Activated CD4-positive, alpha-beta T cell treated with anti-CD3 and anti-CD28 coated beads, Interleukin-2, amount 50 U/mL, for 4 hours (primary cell): ENCODE measurements around the gene TMEM132E.

Source experiments
- DNase-seq, 2 experiments: peaks; one replicate each; pipeline ENCODE4 v3.0.0-alpha.2; 2020

The TMEM132E gene

GRCh38 chr17:34606763-34607162 lies 27.4 kb downstream of the TMEM132E start:
- no peak for DNase-seq

DNA sequence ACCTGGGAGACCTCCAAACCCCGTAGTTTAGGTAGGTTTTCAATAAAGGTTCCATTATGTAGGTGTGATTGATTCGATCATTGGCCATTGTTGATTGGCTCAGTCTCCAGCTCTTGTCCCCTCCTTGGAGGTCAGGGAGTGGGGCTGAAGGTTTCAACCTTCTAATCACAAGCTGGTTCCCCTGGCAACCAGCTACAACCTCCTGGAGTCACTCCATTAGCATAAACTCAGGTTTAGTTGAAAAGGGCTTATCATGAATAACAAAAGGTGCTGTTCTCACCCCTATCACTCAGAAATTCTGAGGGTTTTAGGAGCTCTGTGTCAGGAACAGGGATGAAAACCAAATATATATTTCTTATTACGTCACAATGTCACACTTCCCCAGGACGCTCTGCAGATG lies 28.5 kb downstream of the TMEM132E start:
- DNase-seq, result no peak

GRCh38 chr17:34609210-34609609 lies 29.8 kb downstream of the TMEM132E start:
- DNase-seq, result no peak

- DNase-seq, result no peak
Observed at GRCh38 chr17:34610039-34610438, 30.7 kb downstream of the TMEM132E start.

DNA sequence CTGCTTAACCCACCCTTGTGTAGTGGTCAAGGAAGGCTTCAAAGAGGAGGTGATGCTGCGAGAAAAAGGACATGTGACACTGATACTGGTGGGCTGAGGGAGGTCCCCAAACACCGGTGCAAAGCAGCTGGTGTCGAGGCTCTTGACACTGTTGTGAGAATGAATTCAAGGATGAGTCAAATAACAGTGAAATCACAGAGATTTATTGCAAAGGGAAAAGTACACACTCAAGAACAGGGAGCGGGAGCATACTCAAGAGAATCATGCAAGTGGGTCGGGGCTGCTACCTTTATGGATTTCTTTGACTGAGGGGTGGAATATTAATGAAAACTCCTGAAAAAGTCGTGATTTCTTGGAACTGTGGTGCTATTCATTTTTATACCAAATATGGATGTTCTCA lies 31.1 kb downstream of the TMEM132E start:
- DNase-seq, result no peak

DNA sequence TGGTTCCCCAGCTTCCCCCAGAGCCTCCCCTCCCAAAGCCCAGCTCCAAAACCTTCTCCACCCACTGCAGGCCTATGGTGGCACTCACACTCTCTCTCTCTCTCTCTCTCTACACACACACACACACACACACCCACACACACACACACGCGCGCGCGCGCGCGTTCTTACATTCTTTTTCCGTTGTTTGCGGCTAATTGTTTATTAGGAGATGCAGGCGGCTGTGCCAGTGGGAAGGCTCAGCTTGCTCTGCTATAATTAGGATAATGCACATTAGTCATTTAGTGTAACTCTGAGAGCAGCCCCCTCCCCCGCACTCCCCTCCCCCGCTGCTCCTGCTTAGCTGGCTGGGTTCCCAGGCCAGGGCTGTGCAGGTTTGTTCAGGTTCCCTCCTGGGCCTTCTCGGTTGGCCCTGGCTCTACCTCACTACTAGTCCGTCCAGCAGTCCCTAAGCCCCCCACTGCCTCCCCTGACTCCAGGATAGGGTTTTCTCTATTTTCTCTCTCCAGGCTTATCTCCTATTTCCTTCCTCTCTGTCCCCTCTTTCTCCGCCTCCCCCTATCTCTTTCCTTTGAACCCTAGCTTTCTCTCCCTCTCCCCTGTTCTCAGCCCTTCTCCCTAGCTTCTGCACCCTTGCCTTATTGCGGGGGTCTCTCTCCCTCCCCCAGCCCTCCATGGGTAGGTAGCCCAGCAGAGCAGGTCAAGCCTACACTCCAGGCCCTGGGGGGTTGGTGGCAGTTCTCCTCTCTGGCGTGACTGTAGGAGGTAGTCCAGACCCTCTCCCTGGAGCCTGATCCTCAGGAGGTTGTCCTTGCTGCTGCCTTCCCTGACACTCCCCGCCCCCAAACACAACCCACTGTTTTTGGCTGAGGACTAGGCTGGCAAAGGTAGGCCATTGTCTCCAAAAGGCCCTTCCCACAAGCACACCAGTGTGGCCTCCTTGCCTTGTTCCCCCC lies 34.0 kb downstream of the TMEM132E start:
- no peak for DNase-seq

DNA sequence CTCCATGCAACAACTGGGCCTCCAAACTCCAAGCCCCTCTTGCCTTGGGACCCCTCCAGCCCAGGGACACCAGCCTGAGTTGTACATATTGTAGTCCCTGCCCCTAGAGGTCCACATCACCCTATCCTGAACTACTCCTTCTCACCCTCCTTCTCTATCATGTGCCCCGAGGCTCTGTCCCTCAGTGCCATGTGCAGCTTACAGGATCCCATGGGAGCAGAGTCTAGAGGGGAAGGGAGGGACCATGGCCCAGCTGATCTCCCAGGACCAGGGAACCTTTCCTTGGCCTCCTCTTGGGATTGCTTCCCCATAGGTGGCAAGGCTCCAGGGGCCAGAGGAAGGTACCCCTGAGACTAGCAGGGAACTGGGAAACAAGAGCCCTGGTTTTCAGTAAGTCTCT lies 35.3 kb downstream of the TMEM132E start:
- DNase-seq, result no peak

GRCh38 chr17:34615326-34615725 lies 35.9 kb downstream of the TMEM132E start:
- DNase-seq, result no peak

GRCh38 chr17:34616148-34616547 lies 36.8 kb downstream of the TMEM132E start:
- no peak for DNase-seq

- no peak for DNase-seq
Observed at GRCh38 chr17:34617398-34617797, 38.0 kb downstream of the TMEM132E start.

- no peak for DNase-seq
Observed at GRCh38 chr17:34619687-34620217, 40.4 kb downstream of the TMEM132E start.

- no peak for DNase-seq
Observed at GRCh38 chr17:34620458-34620857, 41.1 kb downstream of the TMEM132E start.

GRCh38 chr17:34622862-34623623 lies 43.7 kb downstream of the TMEM132E start:
- no peak for DNase-seq

DNA sequence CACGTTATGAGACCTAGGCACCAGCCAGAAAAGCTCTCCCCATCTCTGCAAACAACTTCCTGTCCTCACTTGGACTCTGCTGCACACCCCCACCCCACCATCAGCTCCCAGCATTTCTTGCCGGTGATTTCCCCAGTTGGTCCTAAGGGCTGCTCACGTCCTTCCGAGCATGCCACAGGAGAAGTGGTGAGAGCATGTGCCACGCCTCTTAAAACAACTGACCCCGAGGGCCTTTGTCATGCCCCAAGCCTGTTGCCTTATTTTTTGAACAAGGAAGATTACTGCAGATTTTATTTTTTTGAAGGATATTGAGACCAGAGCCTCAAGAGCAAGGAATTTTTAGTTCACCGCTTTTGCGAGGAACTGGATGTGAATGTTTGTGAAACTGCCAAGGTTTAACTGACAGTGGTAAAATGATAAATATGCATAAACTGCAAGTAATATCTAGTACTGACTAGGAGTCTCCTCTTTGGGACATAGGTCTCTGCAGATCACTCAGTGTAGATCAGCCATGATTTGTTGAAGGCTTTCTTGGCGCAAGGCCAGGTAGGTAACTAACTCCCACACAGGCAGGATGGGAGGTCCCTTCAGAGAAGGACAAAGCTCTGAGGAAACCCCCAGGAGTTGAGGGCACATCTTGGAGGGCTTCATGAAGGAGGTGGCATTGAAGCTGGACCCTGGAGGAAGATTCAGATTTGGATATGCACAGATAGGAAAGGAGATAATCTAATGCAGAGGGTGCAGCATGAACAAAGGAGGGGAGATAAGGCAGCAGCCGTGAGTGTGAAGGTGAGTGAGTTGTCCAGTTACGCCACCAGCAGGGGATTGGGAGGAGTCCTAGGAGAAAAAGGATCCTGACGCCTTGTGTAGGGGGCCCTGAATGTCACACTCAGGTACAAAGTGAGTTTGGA lies 44.7 kb downstream of the TMEM132E start:
- no peak for DNase-seq

GRCh38 chr17:34624767-34625383 lies 45.5 kb downstream of the TMEM132E start:
- no peak for DNase-seq

- DNase-seq, result no peak
Observed at GRCh38 chr17:34626121-34626681, 46.8 kb downstream of the TMEM132E start.

DNA sequence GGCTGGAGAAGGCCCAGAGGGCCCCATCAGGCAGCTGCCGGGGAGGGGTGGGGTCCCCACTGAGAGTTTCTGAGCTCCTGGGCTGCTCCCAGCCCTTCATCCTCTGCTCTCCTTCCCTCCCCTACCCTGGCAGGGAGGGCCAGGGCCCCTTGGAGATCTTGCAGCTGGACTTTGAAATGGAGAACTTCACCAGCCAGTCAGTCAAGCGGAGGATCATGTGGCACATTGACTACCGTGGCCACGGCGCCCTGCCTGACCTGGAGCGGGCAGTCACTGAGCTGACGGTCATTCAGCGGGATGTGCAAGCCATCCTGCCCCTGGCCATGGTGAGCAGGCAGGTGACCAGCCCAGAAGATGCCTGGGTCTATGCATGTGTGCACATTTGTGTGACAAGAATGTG lies 49.5 kb downstream of the TMEM132E start:
- DNase-seq, result no peak

DNA sequence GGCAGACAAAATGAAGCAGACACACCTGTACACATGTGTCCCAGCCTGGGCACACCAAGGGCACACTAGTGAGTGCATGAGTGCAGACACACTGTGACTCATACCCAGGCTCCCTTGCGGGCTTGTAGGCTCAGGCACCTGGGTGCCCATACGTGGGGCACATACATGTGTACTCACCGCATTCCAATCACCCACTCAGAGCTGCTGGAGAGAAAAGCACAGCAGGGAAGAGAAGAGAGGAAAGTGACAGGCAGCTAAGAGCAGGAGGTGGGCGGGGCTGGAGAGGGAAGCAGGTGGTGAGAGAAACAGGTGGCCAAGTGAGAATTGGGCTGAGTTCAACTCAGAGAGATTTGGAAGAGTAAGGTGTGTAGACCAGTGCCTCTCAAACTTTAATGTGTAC lies 54.0 kb downstream of the TMEM132E start:
- DNase-seq, result no peak

- no peak for DNase-seq
Observed at GRCh38 chr17:34633760-34634159, 54.4 kb downstream of the TMEM132E start.

DNA sequence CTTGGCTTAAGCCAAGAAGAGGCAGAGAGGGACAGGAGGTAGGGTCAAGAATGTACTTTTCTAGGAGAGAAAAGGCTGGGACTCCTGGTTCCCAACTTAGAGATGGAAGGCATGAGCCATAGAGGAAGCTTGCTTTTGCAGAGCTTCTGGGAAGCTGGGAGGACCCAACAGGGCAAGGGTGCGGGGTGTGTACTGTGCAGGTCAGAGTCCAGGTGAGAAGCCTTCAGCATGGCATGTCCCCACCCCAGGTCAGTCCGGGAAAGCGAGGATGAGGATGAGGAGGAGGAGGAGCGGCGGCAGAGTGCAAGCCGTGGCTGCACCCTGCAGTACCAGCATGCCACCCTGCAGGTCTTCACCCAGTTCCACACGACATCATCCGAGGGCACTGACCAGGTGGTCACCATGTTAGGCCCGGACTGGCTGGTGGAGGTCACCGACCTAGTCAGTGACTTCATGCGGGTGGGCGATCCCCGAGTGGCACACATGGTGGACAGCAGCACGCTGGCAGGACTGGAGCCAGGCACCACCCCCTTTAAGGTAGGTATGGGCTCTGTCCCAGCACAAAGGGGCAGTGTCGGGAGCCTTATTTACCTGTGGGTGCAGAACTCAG lies 55.3 kb downstream of the TMEM132E start:
- no peak for DNase-seq

GRCh38 chr17:34635876-34636275 lies 56.5 kb downstream of the TMEM132E start:
- DNase-seq, result no peak
